DMS153 (cell line): ENCODE results near the gene NDUFB3.

ENCODE experiments used
- DNase-seq: peaks from one replicate; lab custom pipeline; 2025; lab: John Stamatoyannopoulos, UW

The NDUFB3 gene

DNA sequence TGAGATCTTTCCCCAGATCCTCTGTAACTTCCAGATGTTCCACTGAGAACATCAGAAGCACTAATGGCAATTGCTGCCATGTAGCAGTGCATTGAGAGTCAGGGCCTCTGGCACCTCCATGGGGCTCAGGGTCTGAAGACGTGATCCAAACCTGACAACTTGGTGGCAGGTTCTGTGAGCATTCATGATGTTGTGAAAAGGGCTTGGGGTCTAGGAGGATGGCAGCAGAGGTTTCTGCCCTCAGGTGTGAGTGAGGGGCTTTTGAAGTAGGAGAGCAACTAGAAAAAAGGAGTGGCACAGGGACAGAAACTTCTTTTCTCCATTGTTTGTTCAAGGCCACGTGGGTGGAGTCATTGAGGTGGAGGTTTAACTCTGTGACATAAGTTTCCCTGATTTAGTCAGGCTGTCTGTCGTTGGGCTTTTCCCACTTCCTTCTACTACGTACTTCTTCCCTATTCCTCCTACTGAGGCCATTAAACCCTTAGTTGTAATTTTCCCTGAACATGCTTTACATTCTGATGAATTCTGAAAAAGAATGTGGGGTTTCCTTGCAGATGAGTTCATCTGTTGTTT is 57.2 kb downstream of the NDUFB3 start:
- no peak for DNase-seq

GRCh38 chr2:201130524-201131186 is 58.9 kb downstream of the NDUFB3 start:
- no peak for DNase-seq

GRCh38 chr2:201132518-201132917 is 60.7 kb downstream of the NDUFB3 start:
- DNase-seq = no peak
